GM12878 (cell line): ENCODE data around the gene MFSD1. TPM values are rescaled to one million over a fixed set of nuclear protein-coding genes. Genes with fewer than 3 reads are reported as not detected.

Source experiments
- ATAC-seq: fragments of 200-7000 bp; cut with Tn5 transposase; 3 replicates; pipeline ENCODE4 v1.9.1; 2020; ENCODE audit warnings: mild to moderate bottlenecking, moderate library complexity
- BruUV-seq: library from RNA; stranded (reverse); fragments of 400-500 nt; replicated peaks from 2 replicates; lab custom pipeline; 2021; lab: Mats Ljungman, UMichigan
- CTCF ChIA-PET: fragments of 300-600 bp; sonication (Branson Sonifier 250); formaldehyde crosslinking; extraction: SDS; loops from one replicate; lab custom pipeline; 2021; ENCODE audit warnings: inconsistent platforms; lab: Yijun Ruan, JAX
- POLR2A ChIA-PET: fragments of 350-600 bp; formaldehyde crosslinking; extraction: SDS; loops from one replicate; lab custom pipeline; 2021; ENCODE audit warnings: inconsistent platforms; lab: Charles Lee
- RAD21 ChIA-PET: fragments of 300-600 bp; sonication (Branson Sonifier 250); formaldehyde crosslinking; loops from one replicate; lab custom pipeline; 2023; ENCODE audit warnings: antibody characterized with exemption; ENCODE audit not compliant: unreplicated experiment; lab: Charles Lee
- SMC1A ChIA-PET: fragments of 300-600 bp; sonication (Branson Sonifier 250); formaldehyde crosslinking; loops from one replicate; lab custom pipeline; 2023; ENCODE audit not compliant: unreplicated experiment, uncharacterized antibody; lab: Charles Lee
- DNase-seq: peaks from one replicate; pipeline ENCODE4 v3.0.0-alpha.2; 2011; ENCODE audit warnings: low read depth, low spot score
- FAIRE-seq: peaks from 3 replicates; lab custom pipeline; 2011; peaks lifted over from hg19 to GRCh38; lab: Jason Lieb, UNC
- H2AFZ ChIP-seq: 2 replicates; pipeline ENCODE4 v1.6.0; 2011; ENCODE audit warnings: low read depth, low read length, control low read depth; ENCODE audit not compliant: control insufficient read depth
- H3K27ac ChIP-seq: 2 replicates; pipeline ENCODE4 v1.5.1; 2011; ENCODE audit warnings: control low read depth; ENCODE audit not compliant: control insufficient read depth, insufficient read depth
- H3K27me3 ChIP-seq, 2 experiments: replicated peaks in 1 of 2; 2 replicates each; pipeline versions ENCODE4 v1.6.0 to v1.6.1; 2011; ENCODE audit warnings: low read length in 1 of 2; ENCODE audit not compliant: control insufficient read depth in 2 of 2, insufficient read depth in 2 of 2
- H3K36me3 ChIP-seq, 2 experiments: 2 replicates each; pipeline ENCODE4 v1.5.1; 2011; ENCODE audit warnings: low read length in 1 of 2; ENCODE audit not compliant: control insufficient read depth in 2 of 2, insufficient read depth in 2 of 2
- H3K4me1 ChIP-seq: 2 replicates; pipeline ENCODE4 v1.6.1; 2011; ENCODE audit warnings: mild to moderate bottlenecking, low read length, moderate library complexity, mixed read lengths; ENCODE audit not compliant: control insufficient read depth, insufficient read depth
- H3K4me2 ChIP-seq: 2 replicates; pipeline ENCODE4 v1.6.0; 2011; ENCODE audit warnings: control low read depth; ENCODE audit not compliant: control insufficient read depth, insufficient read depth
- H3K4me3 ChIP-seq: fragments of 200-600 bp; sonication (generic); 2 replicates; pipeline ENCODE4 v1.5.1; 2016
- H3K79me2 ChIP-seq: 2 replicates; pipeline ENCODE4 v1.6.0; 2011; ENCODE audit warnings: low read length; ENCODE audit not compliant: control insufficient read depth, insufficient read depth
- H3K9ac ChIP-seq: 2 replicates; pipeline ENCODE4 v1.8.0; 2011; ENCODE audit warnings: low read length, control low read depth, mixed read lengths; ENCODE audit not compliant: control insufficient read depth, insufficient read depth
- H3K9me3 ChIP-seq: replicated peaks from 3 replicates; pipeline ENCODE4 v1.5.1; 2011; ENCODE audit warnings: mild to moderate bottlenecking, low read length; ENCODE audit not compliant: control insufficient read depth, insufficient read depth
- H4K20me1 ChIP-seq: 2 replicates; pipeline ENCODE4 v1.6.0; 2011; ENCODE audit not compliant: control insufficient read depth, insufficient read depth
- BHLHE40 ChIP-seq, 2 experiments: fragments of 450-650 bp in 1 of 2; IDR thresholded peaks; 2 replicates each; pipeline ENCODE4 v1.6.1; 2011 to 2017; ENCODE audit warnings: low read depth in 2 of 2, borderline replicate concordance in 1 of 2, improper control_type of control experiment in 1 of 2, low read length in 1 of 2, mild to moderate bottlenecking in 1 of 2
- FOXM1 ChIP-seq: IDR thresholded peaks from 2 replicates; pipeline ENCODE4 v1.6.1; 2012; ENCODE audit warnings: low read depth, mild to moderate bottlenecking, inconsistent platforms, low read length, moderate library complexity
- HDAC2 ChIP-seq: fragments of 200-600 bp; sonication (generic); IDR thresholded peaks from 2 replicates; pipeline ENCODE4 v1.6.1; 2017
- HDAC6 ChIP-seq: fragments of 200-600 bp; sonication (generic); IDR thresholded peaks from one replicate; pipeline ENCODE4 v1.8.0; 2017; ENCODE audit warnings: antibody characterized with exemption; ENCODE audit not compliant: unreplicated experiment
- JUNB ChIP-seq: IDR thresholded peaks from 2 replicates; pipeline ENCODE4 v1.6.1; 2016; ENCODE audit warnings: antibody characterized with exemption, mild to moderate bottlenecking
- KLF5 ChIP-seq: fragments of 450-650 bp; IDR thresholded peaks from 2 replicates; pipeline ENCODE4 v1.6.1; 2014; ENCODE audit warnings: mild to moderate bottlenecking; ENCODE audit not compliant: partially characterized antibody
- LARP7 ChIP-seq: fragments of 450-650 bp; IDR thresholded peaks from 2 replicates; pipeline ENCODE4 v1.6.1; 2017; ENCODE audit warnings: mild to moderate bottlenecking
- NBN ChIP-seq: fragments of 450-650 bp; IDR thresholded peaks from 2 replicates; pipeline ENCODE4 v1.6.1; 2016
- NFYB ChIP-seq: IDR thresholded peaks from 2 replicates; pipeline ENCODE4 v1.6.1; 2011; ENCODE audit warnings: low read depth, mild to moderate bottlenecking, low read length, improper control_type of control experiment, moderate library complexity; ENCODE audit not compliant: insufficient read depth
- PML ChIP-seq: IDR thresholded peaks from 2 replicates; pipeline ENCODE4 v1.6.1; 2012; ENCODE audit warnings: low read length, inconsistent platforms
- SPI1 ChIP-seq: IDR thresholded peaks from 2 replicates; pipeline ENCODE4 v1.6.1; 2011; ENCODE audit warnings: low read depth, mild to moderate bottlenecking, low read length, moderate library complexity, borderline replicate concordance; ENCODE audit not compliant: insufficient read depth
- ZNF622 ChIP-seq: fragments of 450-650 bp; IDR thresholded peaks from 2 replicates; pipeline ENCODE4 v1.6.1; 2017; ENCODE audit warnings: mild to moderate bottlenecking, inconsistent platforms
- WGBS: methylation state at CpG from one replicate; pipeline ENCODE4 v1.1.6; 2016; ENCODE audit warnings: low lambda C conversion rate; ENCODE audit not compliant: insufficient replicate concordance, insufficient coverage; ENCODE audit errors: missing lambda C conversion rate; 5-methylcytosine and 5-hydroxymethylcytosine counted together
- in situ Hi-C: fragments of 300-500 bp; cut with MboI; formaldehyde crosslinking; loops from 9 replicates; pipeline ENCODE4 v1.14.3; 2018; ENCODE audit warnings: mixed read lengths
- intact Hi-C: fragments of 100-400 bp; cut with micrococcal nuclease; formaldehyde crosslinking; loops from one replicate; pipeline ENCODE4 v1.14.2; 2022; ENCODE audit not compliant: unreplicated experiment
- polyA plus RNA-seq, 11 experiments: library from polyadenylated mRNA; depleted of rRNA in 4 of 11; unstranded in 6 of 11; stranded (reverse) in 5 of 11; fragments of >200 nt; fragmentation: Nextera tagmentation in 4 of 11; fragmentation: Illumina TruSeq in 1 of 11; extraction: Ambion mirVana in 4 of 11; extraction: Trizol in 1 of 11; gene quantifications; 1 replicate in 1 of 11; 2 replicates in 10 of 11; pipeline versions ENCODE4 v1.2.1 to v1.2.3, GENCODE V29; 2011 to 2016; ENCODE audit warnings: inconsistent platforms in 2 of 11, missing spikeins in 2 of 11, low read depth in 1 of 11
- total RNA-seq, 4 experiments: library from RNA; depleted of rRNA in 3 of 4; stranded (reverse); fragments of >200 nt in 3 of 4; fragmentation: Illumina TruSeq in 1 of 4; extraction: Trizol in 1 of 4; gene quantifications; 2 replicates each; pipeline versions ENCODE4 v1.2.1 to v1.2.3, GENCODE V29; 2013 to 2021
- TF ChIP-seq, protein P1 (sequence below): fragments of 450-650 bp; IDR thresholded peaks from 2 replicates; pipeline ENCODE4 v1.6.1; 2017; ENCODE audit warnings: low read depth, mild to moderate bottlenecking, moderate library complexity
- TF ChIP-seq, protein P2 (sequence below): fragments of 450-650 bp; IDR thresholded peaks from 2 replicates; pipeline ENCODE4 v1.6.1; 2017; ENCODE audit warnings: mild to moderate bottlenecking, low read depth, inconsistent platforms; ENCODE audit not compliant: poor library complexity, severe bottlenecking
- TF ChIP-seq, protein P3 (sequence below): fragments of 450-650 bp; IDR thresholded peaks from 2 replicates; pipeline ENCODE4 v1.6.1; 2017; ENCODE audit warnings: mild to moderate bottlenecking, moderate library complexity
- TF ChIP-seq, protein P4 (sequence below): fragments of 450-650 bp; IDR thresholded peaks from 2 replicates; pipeline ENCODE4 v1.6.1; 2017; ENCODE audit warnings: borderline replicate concordance

MFSD1 gene
- total and polyA plus RNA-seq, 10 of the 15 experiments (the other 5 are each of a cell fraction or from before 2014, with no cell fraction given): 7.3 to 41.7 (median 28.6) TPM

DNA sequence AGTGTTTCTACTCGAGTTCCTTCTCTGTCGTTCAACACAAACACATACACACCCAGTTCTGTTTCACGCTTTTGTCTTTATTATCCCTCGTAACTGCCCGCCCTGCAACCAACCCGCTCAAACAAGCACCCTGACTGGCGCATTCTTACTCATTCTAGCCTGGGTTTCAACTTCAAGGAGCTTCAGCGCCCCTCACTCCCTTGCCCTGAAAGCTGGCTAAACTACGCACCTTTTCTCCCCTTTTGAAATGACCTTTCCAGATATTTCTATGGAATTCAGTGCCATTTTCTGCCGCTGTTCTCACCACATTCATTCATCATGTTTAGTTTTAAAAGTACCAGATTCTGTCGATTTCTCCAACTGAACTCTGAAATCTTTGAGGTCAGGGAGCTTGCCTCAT lies 653 bp upstream of the MFSD1 start:
- intact Hi-C loops: no loop called here
- no peaks in the 10 kb centered on the region for H4K20me1 ChIP-seq
- ChIA-PET POLR2A (interaction anchor here (1.0 to 1.7 kb wide), 2 partner anchors 10 to 18 kb away, joined by 3 to 4 read pairs; no protein-coding TSS in a partner anchor), SMC1A (interaction anchor here (1.2 to 3.1 kb wide), 4 partner anchors 10 to 141 kb away, joined by 3 to 9 read pairs (median 4); no protein-coding TSS in a partner anchor), RAD21 (interaction anchor here (0.9 to 1.3 kb wide), 3 partner anchors 10 to 126 kb away, joined by 3 to 8 read pairs (median 4); no protein-coding TSS in a partner anchor), CTCF (interaction anchor here (1.1 to 4.4 kb wide), 8 partner anchors 10 to 459 kb away, joined by 3 to 33 read pairs (median 8); partner anchors contain the start of gene LXN)
- 61% methylated on average over 11 of the region's 11 CpGs for WGBS
- peak overlapping the region; percentile 31; the same call in 1 of the 2 replicates for H3K27ac ChIP-seq
- peak overlapping the region; percentile 99 for H3K4me2 ChIP-seq
- peak overlapping the region; percentile 95 for H2AFZ ChIP-seq
- DNase-seq: no peak
- FAIRE-seq: no peak
- H3K4me3 ChIP-seq: peak overlapping the region; percentile 93
- H3K9ac ChIP-seq: peak overlapping the region; percentile 78
- H3K9me3 ChIP-seq: no peaks in the 10 kb centered on the region
- no TSS peak for BruUV-seq
- peaks cover 10% of the 10 kb centered on the region for H3K79me2 ChIP-seq
- peaks cover 3% of the 10 kb centered on the region for H3K4me1 ChIP-seq
- H3K27me3 ChIP-seq: no peaks in the 10 kb centered on the region
- H3K36me3 ChIP-seq: no peaks in the 10 kb centered on the region
- in situ Hi-C loops: no loop called here
- no peak for ATAC-seq
- TF ChIP-seq SPI1 (no peak), FOXM1 (no peak), HDAC6 (no peak), KLF5 (no peak), JUNB (no peak), BHLHE40 (IDR thresholded peaks at IDR 0.05; ENCODE audit: borderline replicate concordance in 1 of 2, low read depth in 2 of 2, low read length in 1 of 2) (no peak), HDAC2 (no peak), NBN (no peak), ZNF622 (no peak), LARP7 (no peak), NFYB (no peak), PML (no peak)
- TF ChIP-seq, protein P1, sequence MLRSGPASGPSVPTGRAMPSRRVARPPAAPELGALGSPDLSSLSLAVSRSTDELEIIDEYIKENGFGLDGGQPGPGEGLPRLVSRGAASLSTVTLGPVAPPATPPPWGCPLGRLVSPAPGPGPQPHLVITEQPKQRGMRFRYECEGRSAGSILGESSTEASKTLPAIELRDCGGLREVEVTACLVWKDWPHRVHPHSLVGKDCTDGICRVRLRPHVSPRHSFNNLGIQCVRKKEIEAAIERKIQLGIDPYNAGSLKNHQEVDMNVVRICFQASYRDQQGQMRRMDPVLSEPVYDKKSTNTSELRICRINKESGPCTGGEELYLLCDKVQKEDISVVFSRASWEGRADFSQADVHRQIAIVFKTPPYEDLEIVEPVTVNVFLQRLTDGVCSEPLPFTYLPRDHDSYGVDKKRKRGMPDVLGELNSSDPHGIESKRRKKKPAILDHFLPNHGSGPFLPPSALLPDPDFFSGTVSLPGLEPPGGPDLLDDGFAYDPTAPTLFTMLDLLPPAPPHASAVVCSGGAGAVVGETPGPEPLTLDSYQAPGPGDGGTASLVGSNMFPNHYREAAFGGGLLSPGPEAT: no peak
- TF ChIP-seq, protein P2, sequence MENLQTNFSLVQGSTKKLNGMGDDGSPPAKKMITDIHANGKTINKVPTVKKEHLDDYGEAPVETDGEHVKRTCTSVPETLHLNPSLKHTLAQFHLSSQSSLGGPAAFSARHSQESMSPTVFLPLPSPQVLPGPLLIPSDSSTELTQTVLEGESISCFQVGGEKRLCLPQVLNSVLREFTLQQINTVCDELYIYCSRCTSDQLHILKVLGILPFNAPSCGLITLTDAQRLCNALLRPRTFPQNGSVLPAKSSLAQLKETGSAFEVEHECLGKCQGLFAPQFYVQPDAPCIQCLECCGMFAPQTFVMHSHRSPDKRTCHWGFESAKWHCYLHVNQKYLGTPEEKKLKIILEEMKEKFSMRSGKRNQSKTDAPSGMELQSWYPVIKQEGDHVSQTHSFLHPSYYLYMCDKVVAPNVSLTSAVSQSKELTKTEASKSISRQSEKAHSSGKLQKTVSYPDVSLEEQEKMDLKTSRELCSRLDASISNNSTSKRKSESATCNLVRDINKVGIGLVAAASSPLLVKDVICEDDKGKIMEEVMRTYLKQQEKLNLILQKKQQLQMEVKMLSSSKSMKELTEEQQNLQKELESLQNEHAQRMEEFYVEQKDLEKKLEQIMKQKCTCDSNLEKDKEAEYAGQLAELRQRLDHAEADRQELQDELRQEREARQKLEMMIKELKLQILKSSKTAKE: no peak
- TF ChIP-seq, protein P3, sequence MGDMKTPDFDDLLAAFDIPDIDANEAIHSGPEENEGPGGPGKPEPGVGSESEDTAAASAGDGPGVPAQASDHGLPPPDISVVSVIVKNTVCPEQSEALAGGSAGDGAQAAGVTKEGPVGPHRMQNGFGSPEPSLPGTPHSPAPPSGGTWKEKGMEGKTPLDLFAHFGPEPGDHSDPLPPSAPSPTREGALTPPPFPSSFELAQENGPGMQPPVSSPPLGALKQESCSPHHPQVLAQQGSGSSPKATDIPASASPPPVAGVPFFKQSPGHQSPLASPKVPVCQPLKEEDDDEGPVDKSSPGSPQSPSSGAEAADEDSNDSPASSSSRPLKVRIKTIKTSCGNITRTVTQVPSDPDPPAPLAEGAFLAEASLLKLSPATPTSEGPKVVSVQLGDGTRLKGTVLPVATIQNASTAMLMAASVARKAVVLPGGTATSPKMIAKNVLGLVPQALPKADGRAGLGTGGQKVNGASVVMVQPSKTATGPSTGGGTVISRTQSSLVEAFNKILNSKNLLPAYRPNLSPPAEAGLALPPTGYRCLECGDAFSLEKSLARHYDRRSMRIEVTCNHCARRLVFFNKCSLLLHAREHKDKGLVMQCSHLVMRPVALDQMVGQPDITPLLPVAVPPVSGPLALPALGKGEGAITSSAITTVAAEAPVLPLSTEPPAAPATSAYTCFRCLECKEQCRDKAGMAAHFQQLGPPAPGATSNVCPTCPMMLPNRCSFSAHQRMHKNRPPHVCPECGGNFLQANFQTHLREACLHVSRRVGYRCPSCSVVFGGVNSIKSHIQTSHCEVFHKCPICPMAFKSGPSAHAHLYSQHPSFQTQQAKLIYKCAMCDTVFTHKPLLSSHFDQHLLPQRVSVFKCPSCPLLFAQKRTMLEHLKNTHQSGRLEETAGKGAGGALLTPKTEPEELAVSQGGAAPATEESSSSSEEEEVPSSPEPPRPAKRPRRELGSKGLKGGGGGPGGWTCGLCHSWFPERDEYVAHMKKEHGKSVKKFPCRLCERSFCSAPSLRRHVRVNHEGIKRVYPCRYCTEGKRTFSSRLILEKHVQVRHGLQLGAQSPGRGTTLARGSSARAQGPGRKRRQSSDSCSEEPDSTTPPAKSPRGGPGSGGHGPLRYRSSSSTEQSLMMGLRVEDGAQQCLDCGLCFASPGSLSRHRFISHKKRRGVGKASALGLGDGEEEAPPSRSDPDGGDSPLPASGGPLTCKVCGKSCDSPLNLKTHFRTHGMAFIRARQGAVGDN: no peak
- TF ChIP-seq, protein P4, sequence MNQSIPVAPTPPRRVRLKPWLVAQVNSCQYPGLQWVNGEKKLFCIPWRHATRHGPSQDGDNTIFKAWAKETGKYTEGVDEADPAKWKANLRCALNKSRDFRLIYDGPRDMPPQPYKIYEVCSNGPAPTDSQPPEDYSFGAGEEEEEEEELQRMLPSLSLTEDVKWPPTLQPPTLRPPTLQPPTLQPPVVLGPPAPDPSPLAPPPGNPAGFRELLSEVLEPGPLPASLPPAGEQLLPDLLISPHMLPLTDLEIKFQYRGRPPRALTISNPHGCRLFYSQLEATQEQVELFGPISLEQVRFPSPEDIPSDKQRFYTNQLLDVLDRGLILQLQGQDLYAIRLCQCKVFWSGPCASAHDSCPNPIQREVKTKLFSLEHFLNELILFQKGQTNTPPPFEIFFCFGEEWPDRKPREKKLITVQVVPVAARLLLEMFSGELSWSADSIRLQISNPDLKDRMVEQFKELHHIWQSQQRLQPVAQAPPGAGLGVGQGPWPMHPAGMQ: no peak
